K562 (cell line): ENCODE measurements around the gene HEATR3. TPM values are rescaled to one million over a fixed set of nuclear protein-coding genes. Genes with fewer than 3 reads are reported as not detected.

ENCODE experiments used
- ATF7 ChIP-seq: fragments of 450-650 bp; IDR thresholded peaks from 2 replicates; pipeline ENCODE4 v1.7.1; 2014; ENCODE audit warnings: mild to moderate bottlenecking, moderate library complexity
- CREB1 ChIP-seq, 2 experiments: sonication (generic) in 1 of 2; formaldehyde crosslinking in 1 of 2; IDR thresholded peaks; 2 replicates each; pipeline versions ENCODE4 v1.6.1 to v1.8.0; 2012 to 2022; ENCODE audit warnings: inconsistent platforms in 1 of 2, mild to moderate bottlenecking in 1 of 2, missing genetic modification reagents in 1 of 2, moderate library complexity in 1 of 2
- CREM ChIP-seq: IDR thresholded peaks from 2 replicates; pipeline ENCODE4 v1.6.1; 2014; ENCODE audit warnings: antibody characterized with exemption, low read depth
- FOXK1 ChIP-seq: sonication (generic); formaldehyde crosslinking; IDR thresholded peaks from 2 replicates; pipeline ENCODE4 v1.8.0; 2022; ENCODE audit warnings: missing genetic modification reagents, mild to moderate bottlenecking, borderline replicate concordance
- JUND ChIP-seq, 2 experiments: IDR thresholded peaks; 2 replicates in 1 of 2; 3 replicates in 1 of 2; pipeline ENCODE4 v1.6.1; 2011; ENCODE audit warnings: borderline replicate concordance in 2 of 2, low read depth in 2 of 2, low read length in 2 of 2, improper control_type of control experiment in 1 of 2, missing biosample characterization in 1 of 2, missing genetic modification characterization in 1 of 2, missing genetic modification reagents in 1 of 2
- MGA ChIP-seq: fragments of 450-650 bp; IDR thresholded peaks from 2 replicates; pipeline ENCODE4 v1.6.1; 2016; ENCODE audit warnings: mild to moderate bottlenecking, moderate library complexity
- NUFIP1 ChIP-seq: fragments of 450-650 bp; IDR thresholded peaks from 2 replicates; pipeline ENCODE4 v1.6.1; 2018; ENCODE audit not compliant: partially characterized antibody
- PRPF4 ChIP-seq: fragments of 200-400 bp; formaldehyde crosslinking; IDR thresholded peaks from one replicate; pipeline ENCODE4 v1.6.1; 2017; ENCODE audit warnings: low read length, low read depth, mild to moderate bottlenecking; ENCODE audit not compliant: insufficient read depth, poor library complexity, severe bottlenecking
- RB1 ChIP-seq: fragments of 450-650 bp; IDR thresholded peaks from 2 replicates; pipeline ENCODE4 v1.6.1; 2017; ENCODE audit warnings: low read depth, mild to moderate bottlenecking
- ZKSCAN1 ChIP-seq: fragments of 150-350 bp; IDR thresholded peaks from 2 replicates; pipeline ENCODE4 v1.6.1; 2016; ENCODE audit warnings: low read depth, low read length
- ZNF740 ChIP-seq, 3 experiments: fragments of 200-800 bp in 1 of 3; sonication (Bioruptor generic) in 1 of 3; sonication (generic) in 1 of 3; formaldehyde crosslinking in 1 of 3; IDR thresholded peaks; 2 replicates each; pipeline versions ENCODE4 v1.6.1 to v1.8.0; 2016 to 2022; ENCODE audit warnings: mild to moderate bottlenecking in 2 of 3, missing compliant biosample characterization in 2 of 3, missing genetic modification characterization in 2 of 3, missing genetic modification reagents in 1 of 3
- polyA plus RNA-seq, 8 experiments: library from polyadenylated mRNA; depleted of rRNA in 4 of 8; stranded (reverse) in 5 of 8; unstranded in 3 of 8; fragments of >200 nt; fragmentation: Nextera tagmentation in 2 of 8; fragmentation: Illumina TruSeq in 1 of 8; extraction: Ambion mirVana in 2 of 8; extraction: Trizol in 1 of 8; gene quantifications; 2 replicates each; pipeline versions ENCODE4 v1.2.1 to v1.2.3, GENCODE V29; 2011 to 2014; ENCODE audit warnings: inconsistent platforms in 1 of 8, missing spikeins in 1 of 8
- total RNA-seq, 7 experiments: library from RNA; depleted of rRNA in 6 of 7; stranded (reverse); fragments of >200 nt in 6 of 7; fragmentation: Illumina TruSeq in 2 of 7; extraction: Trizol in 2 of 7; gene quantifications; 2 replicates each; pipeline versions ENCODE4 v1.2.1 to v1.2.3, GENCODE V29; 2011 to 2021; ENCODE audit warnings: low replicate concordance in 1 of 7
- TF ChIP-seq, protein P1 (sequence below): sonication (generic); formaldehyde crosslinking; IDR thresholded peaks from 2 replicates; pipeline ENCODE4 v1.8.0; 2022; ENCODE audit warnings: mild to moderate bottlenecking, missing genetic modification reagents

HEATR3 gene
- total and polyA plus RNA-seq, 9 of the 15 experiments (the other 6 are each of a cell fraction or from before 2014, with no cell fraction given), result 1.7 to 30.2 (median 18.8) TPM

- no peak for TF ChIP-seq PRPF4
- TF ChIP-seq NUFIP1, result no peak
- TF ChIP-seq CREB1 (IDR thresholded peaks at IDR 0.05), result peak; percentile 67
- peak; percentile 63; the same call in 1 of the 2 replicates for TF ChIP-seq CREB1 (CRISPR knock-in tag; IDR thresholded peaks at IDR 0.05)
- no peak for TF ChIP-seq MGA
- peak; percentile 85 for TF ChIP-seq CREM
- TF ChIP-seq ZKSCAN1, result no peak
- TF ChIP-seq, protein P1, sequence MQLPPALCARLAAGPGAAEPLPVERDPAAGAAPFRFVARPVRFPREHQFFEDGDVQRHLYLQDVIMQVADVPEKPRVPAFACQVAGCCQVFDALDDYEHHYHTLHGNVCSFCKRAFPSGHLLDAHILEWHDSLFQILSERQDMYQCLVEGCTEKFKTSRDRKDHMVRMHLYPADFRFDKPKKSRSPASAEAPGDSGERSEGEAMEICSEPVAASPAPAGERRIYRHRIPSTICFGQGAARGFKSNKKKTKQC (CRISPR knock-in tag), result peak; percentile 69; the same call in 1 of the 2 replicates
- TF ChIP-seq ZNF740 (CRISPR knock-in tag; IDR thresholded peaks at IDR 0.05), result peak; percentile 86
- TF ChIP-seq ZNF740 (tag; IDR thresholded peaks at IDR 0.05), result peak in 1 of 2 experiments; percentile 87; a peak in 2 of 4 replicates
- peak; percentile 92 for TF ChIP-seq RB1
- peak; percentile 20; the same call in 1 of the 2 replicates for TF ChIP-seq JUND (IDR thresholded peaks at IDR 0.05; ENCODE audit: borderline replicate concordance, low read depth, low read length)
- TF ChIP-seq JUND (tag; IDR thresholded peaks at IDR 0.05; ENCODE audit: borderline replicate concordance, low read depth, low read length), result no peak
- TF ChIP-seq FOXK1 (CRISPR knock-in tag), result 0 out of 2 replicates have a peak, but pooled peaks have one; percentile 8
- TF ChIP-seq ATF7, result peak; percentile 72
Measured at GRCh38 chr16:50152807-50153595, 87.2 kb downstream of the HEATR3 start, which contains the start of gene TENT4B (continued).
